DMS79 (cell line): ENCODE data around the gene ZNF276.
"Not testable (repeated sequence)": the region's sequence is repeated elsewhere in the genome, so short reads cannot be mapped to it uniquely, and the experiment has no call there.

Source experiments
- DNase-seq: peaks from one replicate; lab custom pipeline; 2025; lab: John Stamatoyannopoulos, UW

ZNF276 gene

DNA sequence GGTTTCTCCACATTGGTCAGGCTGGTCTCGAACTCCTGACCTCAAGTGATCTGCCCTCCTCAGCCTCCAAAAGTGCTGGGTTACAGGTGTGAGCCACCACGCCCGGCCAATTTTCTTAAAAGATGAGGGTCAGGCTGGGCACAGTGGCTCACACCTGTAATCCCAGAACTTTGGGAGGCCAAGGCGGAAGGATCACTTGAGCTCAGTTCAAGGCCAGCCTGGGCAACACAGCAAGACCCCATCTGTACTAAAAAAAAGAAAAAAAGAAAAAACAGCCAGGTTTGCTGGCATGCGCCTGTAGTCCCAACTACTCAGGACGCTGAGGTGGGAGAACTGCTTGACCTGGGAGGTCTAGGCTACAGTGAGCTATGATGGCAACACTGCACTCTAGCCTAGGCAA, 62.6 kb downstream of the ZNF276 start:
- DNase-seq, result not testable (repeated sequence)

DNA sequence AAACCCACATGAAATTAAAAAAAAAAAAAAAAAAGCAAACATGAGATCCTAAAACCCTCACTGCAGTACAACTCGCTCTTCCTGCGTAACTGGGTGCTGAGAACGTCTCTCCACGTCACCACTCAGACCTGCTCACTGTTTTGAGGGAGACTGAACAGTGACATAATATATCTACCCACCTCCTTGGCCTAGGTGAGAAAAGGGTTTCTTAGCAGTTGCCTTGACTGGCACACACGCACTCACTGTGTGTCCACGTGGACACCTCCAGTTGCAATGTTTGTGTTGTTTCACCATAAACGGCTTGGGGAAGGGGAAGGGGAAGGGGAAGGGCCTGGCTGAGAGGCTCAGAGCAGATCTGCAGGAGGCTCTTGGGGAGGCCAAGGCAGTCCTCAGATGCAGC, 63.1 kb downstream of the ZNF276 start:
- DNase-seq, result no peak

DNA sequence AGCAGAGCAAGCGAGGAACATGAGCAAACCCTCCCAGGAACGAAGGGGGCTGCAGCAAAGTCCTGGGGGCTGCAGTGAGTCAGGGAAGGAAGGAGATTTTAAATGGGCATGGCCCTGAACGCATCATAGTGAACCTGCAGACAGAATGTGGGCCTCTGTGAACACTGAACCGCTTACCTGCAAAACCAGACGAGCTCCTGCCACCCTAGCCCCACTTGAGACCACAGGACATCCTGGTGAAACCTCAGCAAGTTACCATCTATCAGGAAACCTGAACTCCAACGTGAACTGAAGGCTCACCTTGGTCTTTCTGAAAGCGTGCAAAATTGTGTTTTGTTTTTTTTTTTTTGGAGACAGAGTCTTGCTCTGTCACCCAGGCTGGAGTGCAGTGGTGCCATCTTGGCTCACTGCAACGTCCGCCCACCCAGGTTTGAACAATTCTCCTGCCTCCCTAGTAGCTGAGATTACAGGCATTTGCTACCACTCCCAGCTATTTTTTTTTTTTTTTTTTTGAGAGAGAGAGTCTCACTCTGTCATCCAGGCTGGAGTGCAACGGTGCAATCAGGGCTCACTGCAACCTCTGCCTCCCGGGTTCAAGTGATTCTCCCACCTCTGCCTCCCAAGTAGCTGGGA, 64.3 kb downstream of the ZNF276 start:
- DNase-seq, result no peak

DNA sequence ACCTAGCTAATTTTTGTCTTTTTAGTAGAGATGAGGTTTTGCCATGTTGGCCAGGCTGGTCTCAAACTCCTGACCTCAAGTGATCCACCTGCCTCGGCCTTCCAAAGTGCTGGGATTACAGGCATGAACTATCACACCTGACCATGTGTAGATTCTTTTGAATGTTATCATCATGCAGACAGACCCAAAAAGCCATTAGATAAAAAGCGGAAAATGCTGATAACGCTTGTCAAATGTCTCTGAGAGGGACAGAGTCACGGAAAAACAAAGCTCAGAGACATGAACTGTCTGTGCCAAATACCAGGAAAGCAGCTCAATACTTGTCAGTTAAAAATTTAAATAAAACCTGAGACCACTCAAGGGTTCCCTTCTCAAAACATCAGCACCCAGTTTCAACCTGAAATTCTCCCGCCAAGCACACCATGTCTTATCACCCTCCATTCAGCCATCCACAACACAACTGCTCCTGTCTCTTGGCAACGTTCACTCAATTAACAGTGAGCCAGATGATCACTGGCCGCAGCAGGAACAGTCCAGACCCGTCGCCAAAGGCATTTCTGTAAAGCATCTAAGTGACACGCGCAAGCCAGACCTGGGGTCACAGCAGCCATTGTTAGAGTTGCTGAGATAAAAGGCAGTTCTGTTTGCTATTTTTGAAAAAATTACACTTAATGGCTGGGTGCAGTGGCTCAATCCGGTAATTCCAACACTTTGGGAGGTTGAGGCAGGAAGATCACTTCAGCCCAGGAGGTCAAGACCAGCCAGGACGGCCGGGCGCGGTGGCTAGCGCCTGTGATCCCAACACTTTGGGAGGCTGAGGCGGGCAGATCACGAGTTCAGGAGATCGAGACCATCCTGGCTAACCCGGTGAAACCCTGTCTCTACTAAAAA, 65.4 kb downstream of the ZNF276 start:
- no peak for DNase-seq

DNA sequence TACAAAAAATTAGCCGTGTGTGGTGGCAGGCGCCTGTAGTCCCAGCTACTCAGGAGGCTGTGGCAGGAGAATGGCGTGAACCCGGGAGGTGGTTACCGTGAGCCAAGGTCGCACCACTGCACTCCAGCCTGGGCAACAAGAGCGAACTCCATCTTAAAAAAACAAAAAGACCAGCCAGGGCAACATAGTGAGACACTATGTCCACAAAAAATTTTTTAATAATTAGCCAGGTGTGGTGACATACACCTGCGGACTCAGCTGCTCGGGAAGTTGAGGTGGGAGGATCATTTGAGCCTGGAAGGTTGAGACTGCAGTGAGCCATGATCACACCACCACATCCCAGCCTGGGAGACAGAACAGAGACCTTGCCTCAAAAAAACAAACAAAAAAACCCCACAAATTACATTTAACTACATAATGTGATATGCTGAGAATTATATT, 66.0 kb downstream of the ZNF276 start:
- no peak for DNase-seq
